Measurements from ENCODE around the gene AKAP9.

GRCh38 chr7:92034116-92034515, 93.5 kb downstream of the AKAP9 start:
- TF ChIP-seq EZH2 (IDR thresholded peaks at IDR 0.05; ENCODE audit: low read depth), result no peak
- TF ChIP-seq, protein P1, sequence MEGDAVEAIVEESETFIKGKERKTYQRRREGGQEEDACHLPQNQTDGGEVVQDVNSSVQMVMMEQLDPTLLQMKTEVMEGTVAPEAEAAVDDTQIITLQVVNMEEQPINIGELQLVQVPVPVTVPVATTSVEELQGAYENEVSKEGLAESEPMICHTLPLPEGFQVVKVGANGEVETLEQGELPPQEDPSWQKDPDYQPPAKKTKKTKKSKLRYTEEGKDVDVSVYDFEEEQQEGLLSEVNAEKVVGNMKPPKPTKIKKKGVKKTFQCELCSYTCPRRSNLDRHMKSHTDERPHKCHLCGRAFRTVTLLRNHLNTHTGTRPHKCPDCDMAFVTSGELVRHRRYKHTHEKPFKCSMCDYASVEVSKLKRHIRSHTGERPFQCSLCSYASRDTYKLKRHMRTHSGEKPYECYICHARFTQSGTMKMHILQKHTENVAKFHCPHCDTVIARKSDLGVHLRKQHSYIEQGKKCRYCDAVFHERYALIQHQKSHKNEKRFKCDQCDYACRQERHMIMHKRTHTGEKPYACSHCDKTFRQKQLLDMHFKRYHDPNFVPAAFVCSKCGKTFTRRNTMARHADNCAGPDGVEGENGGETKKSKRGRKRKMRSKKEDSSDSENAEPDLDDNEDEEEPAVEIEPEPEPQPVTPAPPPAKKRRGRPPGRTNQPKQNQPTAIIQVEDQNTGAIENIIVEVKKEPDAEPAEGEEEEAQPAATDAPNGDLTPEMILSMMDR (conservative IDR thresholded peaks at IDR 0.05), result no peak

Measured in PC-9 (cell line).